Measurements from ENCODE around the gene ATP8A2. TPM values are rescaled to one million over a fixed set of nuclear protein-coding genes. Genes with fewer than 3 reads are reported as not detected.

The ATP8A2 gene
- total and polyA plus RNA-seq, 2 of the 4 experiments (the other 2 are of a cell fraction): 0.02 to 0.18 TPM

- no peak overlapping the region for H3K56ac ChIP-seq (ENCODE audit: extremely low read depth, insufficient read depth, low read length)
- no peak overlapping the region for H3K14ac ChIP-seq (replicated peaks; ENCODE audit: low read depth, low read length)
- H3K9me1 ChIP-seq (ENCODE audit: insufficient read depth, low read length): no peaks in the 10 kb centered on the region
- no peak overlapping the region for H3K9ac ChIP-seq (ENCODE audit: low read depth, low read length)
- no peaks in the 10 kb centered on the region for H3K36me3 ChIP-seq (ENCODE audit: control insufficient read depth, insufficient read depth, low read length)
- in situ Hi-C loops (cut with MboI; ENCODE audit: low sequenced_read_pairs) (no loop called here), dilution Hi-C loops (cut with HindIII; ENCODE audit: low sequenced_read_pairs, unreplicated experiment) (no loop called here), intact Hi-C loops (cut with micrococcal nuclease) (no loop called here)
- ATAC-seq (ENCODE audit: low read depth) (no peak), DNase-seq (no peak)
- no peak overlapping the region for H3K4ac ChIP-seq (ENCODE audit: low read depth, low read length)
- TF ChIP-seq SMC3 (IDR thresholded peaks at IDR 0.05; ENCODE audit: low read depth, low read length): no peak
- TF ChIP-seq CEBPB (IDR thresholded peaks at IDR 0.05; ENCODE audit: low read depth, low read length): no peak
- TF ChIP-seq MAFK (IDR thresholded peaks at IDR 0.05; ENCODE audit: low read depth, low read length): no peak
- TF ChIP-seq FOS (IDR thresholded peaks at IDR 0.05; ENCODE audit: low read depth, low read length): no peak
- no peak for TF ChIP-seq POLR2A (IDR thresholded peaks at IDR 0.05; ENCODE audit: low read depth, low read length)
- TF ChIP-seq, protein P1, sequence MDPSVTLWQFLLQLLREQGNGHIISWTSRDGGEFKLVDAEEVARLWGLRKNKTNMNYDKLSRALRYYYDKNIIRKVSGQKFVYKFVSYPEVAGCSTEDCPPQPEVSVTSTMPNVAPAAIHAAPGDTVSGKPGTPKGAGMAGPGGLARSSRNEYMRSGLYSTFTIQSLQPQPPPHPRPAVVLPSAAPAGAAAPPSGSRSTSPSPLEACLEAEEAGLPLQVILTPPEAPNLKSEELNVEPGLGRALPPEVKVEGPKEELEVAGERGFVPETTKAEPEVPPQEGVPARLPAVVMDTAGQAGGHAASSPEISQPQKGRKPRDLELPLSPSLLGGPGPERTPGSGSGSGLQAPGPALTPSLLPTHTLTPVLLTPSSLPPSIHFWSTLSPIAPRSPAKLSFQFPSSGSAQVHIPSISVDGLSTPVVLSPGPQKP (IDR thresholded peaks at IDR 0.05; ENCODE audit: borderline replicate concordance, low read depth, low read length): no peak
- no peak for TF ChIP-seq NFE2L2 (IDR thresholded peaks at IDR 0.05; ENCODE audit: low read depth, low read length)
- TF ChIP-seq, protein P2, sequence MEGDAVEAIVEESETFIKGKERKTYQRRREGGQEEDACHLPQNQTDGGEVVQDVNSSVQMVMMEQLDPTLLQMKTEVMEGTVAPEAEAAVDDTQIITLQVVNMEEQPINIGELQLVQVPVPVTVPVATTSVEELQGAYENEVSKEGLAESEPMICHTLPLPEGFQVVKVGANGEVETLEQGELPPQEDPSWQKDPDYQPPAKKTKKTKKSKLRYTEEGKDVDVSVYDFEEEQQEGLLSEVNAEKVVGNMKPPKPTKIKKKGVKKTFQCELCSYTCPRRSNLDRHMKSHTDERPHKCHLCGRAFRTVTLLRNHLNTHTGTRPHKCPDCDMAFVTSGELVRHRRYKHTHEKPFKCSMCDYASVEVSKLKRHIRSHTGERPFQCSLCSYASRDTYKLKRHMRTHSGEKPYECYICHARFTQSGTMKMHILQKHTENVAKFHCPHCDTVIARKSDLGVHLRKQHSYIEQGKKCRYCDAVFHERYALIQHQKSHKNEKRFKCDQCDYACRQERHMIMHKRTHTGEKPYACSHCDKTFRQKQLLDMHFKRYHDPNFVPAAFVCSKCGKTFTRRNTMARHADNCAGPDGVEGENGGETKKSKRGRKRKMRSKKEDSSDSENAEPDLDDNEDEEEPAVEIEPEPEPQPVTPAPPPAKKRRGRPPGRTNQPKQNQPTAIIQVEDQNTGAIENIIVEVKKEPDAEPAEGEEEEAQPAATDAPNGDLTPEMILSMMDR (conservative IDR thresholded peaks at IDR 0.05; ENCODE audit: low read depth, low read length): no peak
- TF ChIP-seq RFX5 (IDR thresholded peaks at IDR 0.05; ENCODE audit: low read depth, low read length): no peak
- no peak for TF ChIP-seq MXI1 (IDR thresholded peaks at IDR 0.05; ENCODE audit: borderline replicate concordance, low read depth, low read length)
- no peak for TF ChIP-seq BHLHE40 (IDR thresholded peaks at IDR 0.05; ENCODE audit: low read depth, low read length)
- TF ChIP-seq MAZ (IDR thresholded peaks at IDR 0.05; ENCODE audit: borderline replicate concordance, low read depth, low read length): no peak
- no peak for TF ChIP-seq RAD21 (IDR thresholded peaks at IDR 0.05; ENCODE audit: low read length)
- no peaks in the 10 kb centered on the region for H3K79me1 ChIP-seq (ENCODE audit: low read depth in 1 of 2, low read length in 2 of 2)
- no peak overlapping the region for H3K4me2 ChIP-seq (ENCODE audit: low read depth, low read length)
- H2BK120ac ChIP-seq (ENCODE audit: low read depth, low read length): no peak overlapping the region
- H2AK9ac ChIP-seq (replicated peaks; ENCODE audit: low read depth, low read length, poor library complexity): no peak overlapping the region
- no peak overlapping the region for H2BK15ac ChIP-seq (ENCODE audit: low read depth, low read length)
- POLR2A ChIA-PET (ENCODE audit: unreplicated experiment): no interaction called here
- no peak overlapping the region for H2BK20ac ChIP-seq (ENCODE audit: low read depth, low read length)
- H2BK5ac ChIP-seq (ENCODE audit: low read depth, low read length, poor library complexity, severe bottlenecking): no peak overlapping the region
- no peaks in the 10 kb centered on the region for H4K20me1 ChIP-seq (ENCODE audit: insufficient read depth, low read length)
- H3K23ac ChIP-seq (ENCODE audit: low read depth, low read length): no peak overlapping the region
- no peak overlapping the region for H4K5ac ChIP-seq (ENCODE audit: low read depth, low read length)
- H3K9me3 ChIP-seq (ENCODE audit: control insufficient read depth, insufficient read depth, low read length): no peaks in the 10 kb centered on the region
- H2AK5ac ChIP-seq (ENCODE audit: low read depth, low read length): no peak overlapping the region
- H2AFZ ChIP-seq (replicated peaks; ENCODE audit: low read length, poor library complexity): no peak overlapping the region
- no peak overlapping the region for H4K91ac ChIP-seq (ENCODE audit: insufficient read depth, low read depth, low read length)
- H3K4me1 ChIP-seq (ENCODE audit: control insufficient read depth, insufficient read depth, low read length): no peaks in the 10 kb centered on the region
- H3K27ac ChIP-seq (ENCODE audit: insufficient read depth, low read length): no peak overlapping the region
- H4K8ac ChIP-seq (ENCODE audit: low read depth in 2 of 2, low read length in 2 of 2): no peak overlapping the region
- no CpG with 5 or more reads among the region's 2 CpGs for WGBS, 2 experiments (ENCODE audit: extremely low coverage in 2 of 2, insufficient read length in 1 of 2)
- H3K4me3 ChIP-seq (ENCODE audit: insufficient read depth, low read depth, low read length): no peak overlapping the region
- no TSS peak for BruUV-seq (replicated peaks)
- CTCF ChIA-PET: no interaction called here
- no peak overlapping the region for H3K18ac ChIP-seq (ENCODE audit: low read depth, low read length)
- H3K27me3 ChIP-seq (ENCODE audit: control insufficient read depth, insufficient read depth, low read length): no peaks in the 10 kb centered on the region; the same call in 1 of the 2 replicates
These were observed 50.4 kb downstream of the ATP8A2 start for GRCh38 chr13:25422153-25422552.
